ENCODE results near the gene UGT1A10.
"Not testable (repeated sequence)": the region's sequence is repeated elsewhere in the genome, so short reads cannot be mapped to it uniquely, and the experiment has no call there.

UGT1A10 gene

GRCh38 chr2:233655943-233656342 is 19.7 kb downstream of the UGT1A10 start:
- not testable (repeated sequence) for DNase-seq (ENCODE audit: low read depth)

- DNase-seq (ENCODE audit: low read depth): no peak
Observed at GRCh38 chr2:233656443-233656842, 20.2 kb downstream of the UGT1A10 start.

- DNase-seq (ENCODE audit: low read depth): no peak
Observed at GRCh38 chr2:233658610-233659009, 22.4 kb downstream of the UGT1A10 start.

- no peak for DNase-seq (ENCODE audit: low read depth)
Observed at GRCh38 chr2:233663911-233664310, 27.7 kb downstream of the UGT1A10 start.

- DNase-seq (ENCODE audit: low read depth): no peak
Observed at GRCh38 chr2:233668605-233669260, 32.5 kb downstream of the UGT1A10 start.

- DNase-seq (ENCODE audit: low read depth): no peak
Observed at GRCh38 chr2:233671290-233672161, 35.3 kb downstream of the UGT1A10 start, which contains the start of gene UGT1A9. UGT1A9 (plus strand) TSS chr2:233671898; CDS start chr2:233671935, 37 bp downstream.

GRCh38 chr2:233672886-233673285 is 36.6 kb downstream of the UGT1A10 start:
- DNase-seq (ENCODE audit: low read depth): no peak

- DNase-seq (ENCODE audit: low read depth): no peak
Observed at GRCh38 chr2:233673896-233674295, 37.6 kb downstream of the UGT1A10 start.

GRCh38 chr2:233674314-233674713 is 38.1 kb downstream of the UGT1A10 start:
- no peak for DNase-seq (ENCODE audit: low read depth)

GRCh38 chr2:233674995-233675394 is 38.7 kb downstream of the UGT1A10 start:
- DNase-seq (ENCODE audit: low read depth): no peak

- no peak for DNase-seq (ENCODE audit: low read depth)
Observed at GRCh38 chr2:233676046-233676445, 39.8 kb downstream of the UGT1A10 start.

GRCh38 chr2:233679196-233679595 is 42.9 kb downstream of the UGT1A10 start:
- no peak for DNase-seq (ENCODE audit: low read depth)

GRCh38 chr2:233680361-233681045 is 44.3 kb downstream of the UGT1A10 start:
- no peak for DNase-seq (ENCODE audit: low read depth)

- DNase-seq (ENCODE audit: low read depth): no peak
Observed at GRCh38 chr2:233681521-233682099, 45.4 kb downstream of the UGT1A10 start, which contains the start of gene UGT1A7. UGT1A7 (plus strand) TSS chr2:233681901; CDS start chr2:233681938, 37 bp downstream.

- no peak for DNase-seq (ENCODE audit: low read depth)
Observed at GRCh38 chr2:233684640-233685039, 48.4 kb downstream of the UGT1A10 start.

- no peak for DNase-seq (ENCODE audit: low read depth)
Observed at GRCh38 chr2:233686928-233687327, 50.7 kb downstream of the UGT1A10 start.

- DNase-seq (ENCODE audit: low read depth): no peak
Observed at GRCh38 chr2:233688341-233688740, 52.1 kb downstream of the UGT1A10 start.

- no peak for DNase-seq (ENCODE audit: low read depth)
Observed at GRCh38 chr2:233689031-233689430, 52.8 kb downstream of the UGT1A10 start.

GRCh38 chr2:233689501-233689900 is 53.3 kb downstream of the UGT1A10 start:
- no peak for DNase-seq (ENCODE audit: low read depth)

- no peak for DNase-seq (ENCODE audit: low read depth)
Observed at GRCh38 chr2:233690444-233690843, 54.2 kb downstream of the UGT1A10 start.

- DNase-seq (ENCODE audit: low read depth): no peak
Observed at GRCh38 chr2:233691443-233692433, 55.5 kb downstream of the UGT1A10 start.

Measured in stimulated activated CD8-positive, alpha-beta memory T cell treated with anti-CD3 and anti-CD28 coated beads, Interleukin-7, amount 100 ng/mL, for 24 hours (primary cell).